Neutrophil (primary cell): ENCODE results near the gene SPATA21.
A peak's percentile ranks its signal among the peaks of the same experiment; 100 is the strongest.
"Not testable (repeated sequence)": the region's sequence is repeated elsewhere in the genome, so short reads cannot be mapped to it uniquely, and the experiment has no call there.

Source experiments
- H3K27ac ChIP-seq: fragments of 200-600 bp; sonication (generic); 2 replicates; pipeline ENCODE4 v1.5.1; 2016; ENCODE audit warnings: mild to moderate bottlenecking, moderate library complexity
- H3K27me3 ChIP-seq: fragments of 200-600 bp; sonication (generic); 2 replicates; pipeline ENCODE4 v1.6.0; 2016; ENCODE audit warnings: mild to moderate bottlenecking
- H3K36me3 ChIP-seq: fragments of 200-600 bp; sonication (generic); 2 replicates; pipeline ENCODE4 v1.5.1; 2017
- H3K4me1 ChIP-seq, 2 experiments: fragments of 200-600 bp in 1 of 2; sonication (generic) in 1 of 2; 1 replicate in 1 of 2; 2 replicates in 1 of 2; pipeline versions ENCODE4 v1.5.1 to v1.6.1; 2013 to 2016; ENCODE audit warnings: low read depth in 1 of 2, low read length in 1 of 2, mild to moderate bottlenecking in 1 of 2, moderate library complexity in 1 of 2; ENCODE audit not compliant: control insufficient read depth in 1 of 2, insufficient read depth in 1 of 2
- H3K4me3 ChIP-seq, 2 experiments: fragments of 200-600 bp in 1 of 2; sonication (generic) in 1 of 2; 1 replicate in 1 of 2; 2 replicates in 1 of 2; pipeline ENCODE4 v1.5.1; 2013 to 2016; ENCODE audit warnings: low read depth in 1 of 2, low read length in 1 of 2, mild to moderate bottlenecking in 1 of 2, moderate library complexity in 1 of 2
- H3K9me3 ChIP-seq: fragments of 200-600 bp; sonication (generic); 2 replicates; pipeline ENCODE4 v1.5.1; 2016
- TF ChIP-seq, protein P1 (sequence below): fragments of 200-600 bp; sonication (generic); IDR thresholded peaks from 2 replicates; pipeline ENCODE4 v1.5.1; 2016; ENCODE audit warnings: antibody characterized with exemption

Gene SPATA21

DNA sequence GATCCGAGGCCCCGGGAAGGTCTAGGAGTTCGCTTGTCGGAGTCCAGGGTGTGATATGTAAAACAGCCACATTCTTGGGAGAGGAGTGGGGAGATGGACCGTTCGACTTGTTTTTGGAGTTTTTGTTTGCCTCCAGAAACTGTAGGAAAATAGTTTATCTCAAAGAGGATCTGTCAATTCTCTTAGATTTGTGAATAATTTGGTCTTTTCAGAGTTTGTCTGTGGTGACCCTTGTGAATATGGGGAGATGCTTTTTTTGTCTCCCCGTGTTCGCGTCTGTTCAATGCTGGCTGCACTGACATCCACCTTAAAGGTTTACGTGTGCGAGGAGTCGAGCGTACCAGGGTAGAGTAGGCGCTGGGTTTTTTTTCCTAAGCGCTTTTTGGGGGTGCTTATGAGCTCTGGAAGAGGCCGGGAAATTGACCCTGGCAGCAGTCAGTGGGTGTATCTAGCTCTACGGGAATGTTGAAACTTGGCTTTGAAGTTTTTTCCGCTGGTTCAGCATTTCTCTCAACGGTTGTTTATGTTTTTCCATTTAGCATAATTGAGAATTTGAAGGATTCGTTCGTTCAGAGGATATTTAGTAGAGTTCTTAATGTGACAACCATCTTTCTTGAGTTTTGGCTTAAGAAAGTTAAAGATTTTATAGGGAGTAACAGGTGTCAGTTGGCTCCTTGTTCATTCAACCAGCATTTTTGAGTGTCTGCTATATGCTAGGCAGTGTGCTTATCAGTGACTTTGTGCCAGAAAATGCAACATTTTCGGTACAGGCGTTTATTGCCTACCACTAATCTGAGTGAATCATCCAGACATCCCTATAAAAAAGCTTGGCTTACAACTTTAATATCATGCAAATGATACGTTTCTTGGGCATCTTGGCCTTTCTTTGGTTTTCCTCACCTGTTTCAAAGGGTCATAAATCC is 69.0 kb downstream of the SPATA21 start:
- TF ChIP-seq, protein P1, sequence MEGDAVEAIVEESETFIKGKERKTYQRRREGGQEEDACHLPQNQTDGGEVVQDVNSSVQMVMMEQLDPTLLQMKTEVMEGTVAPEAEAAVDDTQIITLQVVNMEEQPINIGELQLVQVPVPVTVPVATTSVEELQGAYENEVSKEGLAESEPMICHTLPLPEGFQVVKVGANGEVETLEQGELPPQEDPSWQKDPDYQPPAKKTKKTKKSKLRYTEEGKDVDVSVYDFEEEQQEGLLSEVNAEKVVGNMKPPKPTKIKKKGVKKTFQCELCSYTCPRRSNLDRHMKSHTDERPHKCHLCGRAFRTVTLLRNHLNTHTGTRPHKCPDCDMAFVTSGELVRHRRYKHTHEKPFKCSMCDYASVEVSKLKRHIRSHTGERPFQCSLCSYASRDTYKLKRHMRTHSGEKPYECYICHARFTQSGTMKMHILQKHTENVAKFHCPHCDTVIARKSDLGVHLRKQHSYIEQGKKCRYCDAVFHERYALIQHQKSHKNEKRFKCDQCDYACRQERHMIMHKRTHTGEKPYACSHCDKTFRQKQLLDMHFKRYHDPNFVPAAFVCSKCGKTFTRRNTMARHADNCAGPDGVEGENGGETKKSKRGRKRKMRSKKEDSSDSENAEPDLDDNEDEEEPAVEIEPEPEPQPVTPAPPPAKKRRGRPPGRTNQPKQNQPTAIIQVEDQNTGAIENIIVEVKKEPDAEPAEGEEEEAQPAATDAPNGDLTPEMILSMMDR = no peak
- Histone ChIP-seq H3K9me3 (no peaks in the 10 kb centered on the region), H3K27me3 (no peaks in the 10 kb centered on the region), H3K27ac (peak overlapping the region; percentile 90), H3K4me3 (peak overlapping the region; percentile 80 to 88), H3K4me1 (peaks cover 54 to 68% of the 10 kb centered on the region in 2 experiments), H3K36me3 (peaks cover 8% of the 10 kb centered on the region)

DNA sequence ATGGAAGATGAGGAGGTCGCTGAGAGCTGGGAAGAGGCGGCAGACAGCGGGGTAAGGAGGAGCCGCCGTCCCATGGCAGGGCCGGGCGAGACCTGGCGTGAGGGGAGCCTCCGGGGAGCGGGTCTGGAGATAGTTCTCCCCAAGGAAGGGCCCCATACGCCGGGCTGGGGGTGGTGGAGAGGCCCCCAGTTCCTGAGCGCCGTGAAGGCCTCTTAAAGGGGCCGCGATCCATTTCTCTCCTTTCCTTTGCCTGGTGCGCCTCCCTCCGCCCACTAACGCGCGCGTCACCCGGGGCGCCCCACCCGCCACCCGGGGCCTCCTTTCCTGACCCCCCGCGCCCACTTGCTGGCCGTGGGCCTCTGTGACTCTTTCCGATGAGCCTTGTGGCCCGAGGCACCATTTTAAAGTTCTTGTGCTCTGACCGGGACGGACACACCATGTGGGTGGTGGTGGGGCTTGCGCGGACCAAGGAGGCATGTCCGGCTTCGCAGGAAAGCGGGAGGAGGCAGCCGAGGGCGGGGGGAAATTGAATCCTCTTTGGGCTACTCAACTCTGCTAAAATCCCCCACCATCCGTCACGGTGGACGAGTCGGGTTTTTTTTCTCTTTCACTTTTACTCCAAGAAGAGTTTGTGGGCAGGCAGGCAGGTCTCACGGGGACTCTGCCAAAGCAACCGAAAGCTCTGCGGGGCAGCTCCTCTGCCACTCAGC is 69.8 kb downstream of the SPATA21 start:
- Histone ChIP-seq H3K27me3 (no peaks in the 10 kb centered on the region), H3K36me3 (peaks cover under 1% of the 10 kb centered on the region), H3K27ac (peak overlapping the region; percentile 90), H3K4me1 (peaks cover 54 to 68% of the 10 kb centered on the region in 2 experiments), H3K4me3 (peak overlapping the region; percentile 80 to 88), H3K9me3 (no peaks in the 10 kb centered on the region)
- TF ChIP-seq, protein P1 = no peak

DNA sequence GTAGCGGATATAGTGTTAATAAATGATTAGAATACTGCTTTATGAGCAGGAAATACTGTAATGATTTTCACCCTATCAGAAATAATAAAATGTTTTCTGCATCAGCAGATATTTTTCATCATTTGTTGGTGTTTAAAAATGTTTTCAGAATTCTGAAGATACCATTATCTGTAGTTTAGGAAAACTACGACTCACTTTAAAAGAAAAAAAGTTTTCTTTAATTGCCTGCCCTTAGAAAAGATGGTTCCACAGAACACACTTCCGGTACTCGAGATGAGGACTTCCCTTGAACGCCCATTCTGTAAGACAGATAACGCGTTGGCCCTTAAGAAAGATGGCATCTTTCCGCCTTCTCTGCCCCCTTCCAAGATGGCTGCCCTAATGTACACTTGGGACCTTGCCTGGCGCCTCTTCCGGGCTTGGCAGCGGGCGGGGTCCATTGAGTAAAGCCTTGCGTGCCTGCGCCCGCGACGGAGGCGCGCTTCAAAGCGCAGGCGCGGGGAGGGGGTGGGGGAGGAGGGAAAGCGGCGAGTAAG is 70.4 kb downstream of the SPATA21 start, which contains the start of gene SZRD1:
Gene SZRD1 (plus strand): TSS at position 521 of the 536 bp plus-strand sequence. CDS start 16 bp downstream, outside the sequence.
- peaks cover 53 to 65% of the 10 kb centered on the region in 2 experiments for H3K4me1 ChIP-seq
- peak within 1 kb of the TSS; percentile 90 for H3K27ac ChIP-seq
- peak within 1 kb of the TSS; percentile 80 to 88 for H3K4me3 ChIP-seq
- no peaks in the 10 kb centered on the region for H3K27me3 ChIP-seq
- no peaks in the 10 kb centered on the region for H3K36me3 ChIP-seq
- TF ChIP-seq, protein P1 = peak; percentile 6
- H3K9me3 ChIP-seq = no peaks in the 10 kb centered on the region

DNA sequence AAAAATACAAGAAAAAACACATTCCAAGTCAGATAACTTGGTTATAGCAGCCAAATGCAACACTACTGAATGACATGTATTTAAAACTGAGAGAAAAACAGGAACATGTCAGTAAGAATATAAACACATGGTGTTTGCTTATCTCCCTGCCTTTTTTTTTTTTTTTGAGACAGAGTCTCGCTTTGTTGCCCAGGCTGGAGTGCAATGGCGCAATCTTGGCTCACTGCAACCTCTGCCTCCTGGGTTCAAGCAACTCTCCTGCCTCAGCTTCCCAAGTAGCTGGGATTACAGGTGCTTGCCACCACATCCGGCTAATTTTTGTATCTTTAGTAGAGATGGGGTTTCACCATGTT is 72.1 kb downstream of the SPATA21 start:
- not testable (repeated sequence) for H3K4me3 ChIP-seq, H3K36me3 ChIP-seq, H3K9me3 ChIP-seq, H3K27me3 ChIP-seq
- Histone ChIP-seq H3K4me1 (peaks cover 44 to 55% of the 10 kb centered on the region in 2 experiments), H3K27ac (peak overlapping the region; percentile 63)

DNA sequence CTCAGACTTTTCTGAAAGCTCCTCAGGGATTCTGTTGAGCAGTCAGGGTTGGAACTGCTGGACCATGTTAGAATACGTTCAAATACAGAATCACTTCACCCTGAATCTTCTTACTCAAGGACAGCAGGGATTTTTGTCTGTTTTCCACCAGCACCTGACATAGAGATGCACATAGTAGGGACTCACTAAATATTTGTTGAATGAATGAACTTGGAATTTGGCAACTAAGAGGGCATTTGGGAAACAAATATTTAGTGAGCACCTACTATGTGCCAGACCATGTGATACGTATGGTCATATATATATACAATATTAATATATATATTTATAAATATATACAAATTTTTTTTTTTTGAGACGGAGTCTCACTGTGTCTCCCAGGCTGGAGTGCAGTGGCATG is 80.4 kb downstream of the SPATA21 start:
- H3K27ac ChIP-seq = no peak overlapping the region
- H3K4me3 ChIP-seq = no peak overlapping the region
- H3K36me3 ChIP-seq = no peaks in the 10 kb centered on the region
- no peaks in the 10 kb centered on the region for H3K9me3 ChIP-seq
- peaks cover 7 to 9% of the 10 kb centered on the region in 2 experiments for H3K4me1 ChIP-seq
- no peaks in the 10 kb centered on the region for H3K27me3 ChIP-seq
- TF ChIP-seq, protein P1 = no peak
